Bone marrow (tissue), 2 donors: ENCODE results near the gene GRM1.

Experiments used
- DNase-seq, 2 donors: peaks; one replicate each; lab custom pipeline; 2025; lab: John Stamatoyannopoulos, UW

GRM1 gene

DNA sequence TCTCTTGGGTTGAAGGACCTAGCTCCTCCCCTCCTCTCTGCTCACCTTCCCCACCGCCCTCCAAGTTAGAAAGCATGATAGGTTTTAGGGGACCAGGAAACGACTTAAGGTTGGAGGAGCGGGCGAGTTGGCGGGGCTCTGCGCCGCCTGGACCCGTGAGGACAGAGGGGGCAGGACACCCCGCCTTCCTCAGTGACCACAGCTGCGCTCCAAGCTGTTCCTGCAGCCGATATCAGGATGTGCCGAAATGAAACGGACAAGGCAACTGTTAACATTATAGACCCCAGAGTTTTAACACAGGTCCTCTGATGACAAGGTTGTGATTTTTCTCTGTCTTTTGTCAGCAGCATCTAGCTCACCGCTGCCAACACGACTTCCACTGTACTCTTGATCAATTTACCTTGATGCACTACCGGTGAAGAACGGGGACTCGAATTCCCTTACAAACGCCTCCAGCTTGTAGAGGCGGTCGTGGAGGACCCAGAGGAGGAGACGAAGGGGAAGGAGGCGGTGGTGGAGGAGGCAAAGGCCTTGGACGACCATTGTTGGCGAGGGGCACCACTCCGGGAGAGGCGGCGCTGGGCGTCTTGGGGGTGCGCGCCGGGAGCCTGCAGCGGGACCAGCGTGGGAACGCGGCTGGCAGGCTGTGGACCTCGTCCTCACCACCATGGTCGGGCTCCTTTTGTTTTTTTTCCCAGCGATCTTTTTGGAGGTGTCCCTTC is at the start of gene GRM1:
TSS of gene GRM1 (plus strand) at position 212 of the 722 bp plus-strand sequence. CDS start at position 668, 456 bp downstream.
- DNase-seq: no peak

DNA sequence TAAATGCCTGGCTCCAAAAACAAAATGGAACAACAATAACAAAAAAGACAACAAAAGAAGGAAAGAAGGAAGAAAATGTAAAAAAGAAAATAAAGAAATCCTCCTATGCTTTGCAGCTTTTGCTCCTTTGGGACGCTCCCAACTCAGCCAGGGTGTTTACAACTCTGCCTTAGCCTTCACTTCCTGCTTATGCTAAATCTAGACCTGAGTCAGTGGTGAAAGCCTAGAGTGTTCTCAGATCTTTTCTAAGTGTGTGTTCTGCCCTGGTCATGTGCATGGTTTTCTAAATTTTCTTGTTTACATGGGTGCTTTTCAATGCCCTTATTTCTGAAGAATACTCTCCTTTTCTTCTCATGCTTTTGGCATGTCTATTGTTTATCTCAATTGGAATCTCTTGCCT is 19.5 kb upstream of the GRM1 start:
- DNase-seq: no peak

DNA sequence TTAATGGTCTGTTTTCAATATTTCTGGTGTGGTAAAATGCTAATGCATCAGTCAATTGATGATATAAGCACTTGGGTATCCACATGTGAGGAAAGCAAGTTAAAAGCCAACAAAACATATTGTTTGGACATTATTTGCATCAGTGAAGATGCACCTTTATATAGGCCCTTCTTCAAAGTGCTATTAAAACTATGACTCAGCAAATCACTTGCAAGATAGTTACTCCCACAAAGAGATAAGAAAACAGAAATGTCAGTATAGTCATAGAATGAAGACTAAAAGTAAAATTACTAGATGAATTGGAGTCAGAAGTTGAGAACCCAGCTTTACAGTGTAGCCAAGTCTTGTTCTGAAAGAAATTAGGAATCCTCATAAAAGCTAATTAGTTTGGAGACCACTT is 14.6 kb upstream of the GRM1 start:
- DNase-seq: no peak

DNA sequence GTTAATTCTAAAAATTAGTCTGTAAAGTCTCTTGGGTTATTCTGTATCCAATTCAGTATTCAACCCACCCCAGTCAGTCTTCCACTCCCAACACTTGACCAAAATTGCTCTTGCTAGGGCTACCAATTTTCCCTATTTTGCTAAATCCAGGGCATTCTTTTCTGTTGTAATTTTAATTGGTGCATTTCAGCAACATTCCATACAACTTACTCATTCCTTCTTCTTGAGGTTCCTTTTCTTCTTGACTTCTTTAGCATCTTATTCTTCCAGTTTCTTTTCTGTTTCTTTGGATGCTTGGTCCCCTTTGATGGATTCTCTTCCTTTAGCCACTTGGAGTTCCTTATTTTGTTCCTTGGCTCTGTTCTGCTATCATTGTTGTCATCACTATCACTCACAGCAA is 11.2 kb upstream of the GRM1 start:
- no peak for DNase-seq

DNA sequence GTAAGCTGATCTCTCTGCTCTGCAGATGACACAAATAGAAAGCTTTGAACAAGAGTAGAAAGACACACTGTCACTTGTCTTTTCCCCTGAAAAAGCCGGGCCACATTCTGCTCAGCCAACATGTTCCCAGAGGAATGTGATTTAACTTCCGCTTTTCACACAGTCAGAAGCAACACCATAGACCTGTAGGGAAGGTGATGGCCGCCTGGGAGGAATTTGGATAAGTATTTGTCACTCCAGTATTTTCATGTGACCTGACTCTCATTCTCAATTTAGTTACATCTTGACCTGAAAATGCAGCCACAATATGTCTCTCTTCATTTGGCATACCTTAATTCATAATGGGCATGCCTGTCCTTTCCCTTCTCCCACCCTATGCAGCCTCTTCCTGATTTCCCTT is 2.0 kb upstream of the GRM1 start:
- DNase-seq: no peak

DNA sequence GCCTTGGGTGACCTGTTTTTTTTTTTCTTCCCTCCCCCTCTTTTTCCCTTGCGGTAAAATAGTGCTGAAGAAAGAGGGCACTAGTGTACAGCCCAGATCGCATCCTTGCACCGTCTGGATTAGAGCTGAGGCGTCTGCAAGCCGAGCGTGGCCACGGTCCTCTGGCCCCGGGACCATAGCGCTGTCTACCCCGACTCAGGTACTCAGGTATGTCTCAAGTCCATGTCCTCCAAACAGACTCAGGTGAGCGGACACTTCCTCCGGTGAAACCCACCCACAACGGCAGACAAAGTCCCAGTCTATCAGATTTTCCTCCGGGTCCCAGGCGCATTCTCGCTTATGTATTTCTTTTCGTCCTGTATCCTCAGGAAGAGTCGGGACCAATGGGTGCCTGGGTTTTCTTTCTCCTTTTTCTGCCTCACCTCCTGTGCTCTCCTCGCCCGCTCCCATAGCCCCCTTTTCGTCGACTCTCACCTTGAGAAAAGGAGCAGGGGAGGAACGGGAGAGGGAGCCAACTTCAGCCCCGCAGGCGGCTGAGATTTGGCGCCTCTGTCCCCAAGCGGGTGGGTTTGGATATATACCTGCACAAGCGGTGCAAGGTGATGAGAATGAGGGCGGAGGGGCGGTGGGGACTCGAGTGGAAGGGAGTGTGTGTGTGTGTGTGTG is 1.1 kb upstream of the GRM1 start:
- DNase-seq: no peak

DNA sequence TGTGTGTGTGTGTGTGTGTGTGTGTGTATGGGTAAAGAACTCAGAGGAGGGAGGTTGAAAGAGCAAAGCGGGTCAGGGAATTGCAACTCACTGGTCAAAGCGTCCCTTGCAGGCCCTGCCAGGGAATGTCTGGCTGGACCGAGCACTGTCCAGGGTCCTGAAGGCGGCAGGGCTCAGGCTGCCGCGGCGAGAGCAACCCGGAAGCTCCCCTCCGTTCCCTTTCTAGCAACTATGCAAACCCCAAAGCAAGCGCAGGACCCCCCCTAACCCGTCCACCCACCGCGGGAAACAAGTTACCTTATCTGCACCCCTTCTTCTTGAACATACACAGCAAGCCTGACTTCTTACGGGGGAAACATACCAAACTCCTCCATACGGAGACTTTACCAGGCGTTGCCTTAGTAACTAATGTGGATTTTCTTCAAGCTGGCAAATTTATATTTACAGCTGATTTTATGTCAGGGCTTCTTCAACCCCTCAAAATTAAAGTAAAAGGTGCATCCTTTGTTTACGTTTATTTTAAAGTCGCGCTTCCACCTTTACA is 538 bp upstream of the GRM1 start:
- no peak for DNase-seq

DNA sequence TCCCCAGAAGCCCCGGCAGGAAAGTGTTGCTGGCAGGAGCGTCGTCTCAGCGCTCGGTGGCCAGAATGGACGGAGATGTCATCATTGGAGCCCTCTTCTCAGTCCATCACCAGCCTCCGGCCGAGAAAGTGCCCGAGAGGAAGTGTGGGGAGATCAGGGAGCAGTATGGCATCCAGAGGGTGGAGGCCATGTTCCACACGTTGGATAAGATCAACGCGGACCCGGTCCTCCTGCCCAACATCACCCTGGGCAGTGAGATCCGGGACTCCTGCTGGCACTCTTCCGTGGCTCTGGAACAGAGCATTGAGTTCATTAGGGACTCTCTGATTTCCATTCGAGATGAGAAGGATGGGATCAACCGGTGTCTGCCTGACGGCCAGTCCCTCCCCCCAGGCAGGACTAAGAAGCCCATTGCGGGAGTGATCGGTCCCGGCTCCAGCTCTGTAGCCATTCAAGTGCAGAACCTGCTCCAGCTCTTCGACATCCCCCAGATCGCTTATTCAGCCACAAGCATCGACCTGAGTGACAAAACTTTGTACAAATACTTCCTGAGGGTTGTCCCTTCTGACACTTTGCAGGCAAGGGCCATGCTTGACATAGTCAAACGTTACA is 817 bp downstream of the GRM1 start:
- DNase-seq: no peak

DNA sequence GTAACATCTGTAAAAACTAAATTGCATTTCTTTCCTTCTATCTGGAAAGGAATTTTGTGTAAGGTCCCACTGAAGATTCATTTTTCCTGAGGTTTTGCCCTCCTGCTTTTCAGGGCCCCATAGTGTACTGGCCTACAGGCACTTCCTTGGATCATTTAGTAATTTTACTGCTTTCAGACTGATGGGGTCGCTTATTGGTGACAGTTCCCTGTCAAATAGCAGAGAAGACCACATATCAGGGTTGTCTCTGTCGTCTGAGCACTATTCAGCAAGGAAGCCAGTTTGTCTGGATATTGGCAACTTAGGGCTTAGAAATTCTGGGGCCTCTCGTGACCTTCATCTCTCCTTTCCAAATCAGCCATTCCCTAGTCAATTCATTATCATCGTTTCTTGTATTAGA is 3.5 kb downstream of the GRM1 start:
- no peak for DNase-seq

DNA sequence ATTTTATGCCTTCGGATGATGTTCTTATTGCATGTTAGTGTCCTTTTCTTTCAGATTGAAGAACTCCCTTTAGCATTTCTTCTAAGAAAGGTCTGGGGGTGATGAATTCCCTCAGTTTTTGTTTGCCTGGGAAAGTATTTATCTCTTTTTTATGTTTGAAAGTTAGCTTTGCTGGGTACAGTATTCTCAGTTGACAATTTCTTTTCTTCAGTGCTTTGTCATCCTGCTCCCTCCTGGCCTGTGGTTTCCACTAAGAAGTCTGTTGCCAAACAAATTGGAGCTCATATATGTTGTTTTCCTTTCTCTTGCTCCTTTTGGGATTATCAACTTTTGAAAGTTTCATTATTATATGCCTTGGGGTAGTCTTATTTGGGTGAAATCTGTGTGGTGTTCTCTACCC is 11.5 kb downstream of the GRM1 start:
- DNase-seq: no peak

DNA sequence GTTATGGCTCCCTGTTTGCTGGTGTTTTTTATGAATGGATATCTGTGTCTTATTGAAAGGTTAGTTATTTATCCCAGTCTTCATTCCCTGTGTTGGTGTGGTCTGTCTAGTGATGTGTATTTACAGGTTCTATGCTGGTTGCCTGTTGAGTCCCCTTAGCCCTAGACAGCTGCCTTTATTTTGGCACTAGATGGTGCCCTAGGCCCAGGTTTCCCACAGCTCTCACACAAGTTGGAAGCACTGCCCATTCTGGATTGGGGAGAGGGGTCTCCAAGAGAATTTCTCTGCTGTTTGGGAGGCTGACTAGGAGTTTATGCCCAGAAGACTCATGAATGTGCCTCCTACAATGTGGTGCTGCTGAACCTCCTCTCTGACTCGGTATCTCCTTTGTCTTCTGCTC is 12.4 kb downstream of the GRM1 start:
- DNase-seq: no peak

DNA sequence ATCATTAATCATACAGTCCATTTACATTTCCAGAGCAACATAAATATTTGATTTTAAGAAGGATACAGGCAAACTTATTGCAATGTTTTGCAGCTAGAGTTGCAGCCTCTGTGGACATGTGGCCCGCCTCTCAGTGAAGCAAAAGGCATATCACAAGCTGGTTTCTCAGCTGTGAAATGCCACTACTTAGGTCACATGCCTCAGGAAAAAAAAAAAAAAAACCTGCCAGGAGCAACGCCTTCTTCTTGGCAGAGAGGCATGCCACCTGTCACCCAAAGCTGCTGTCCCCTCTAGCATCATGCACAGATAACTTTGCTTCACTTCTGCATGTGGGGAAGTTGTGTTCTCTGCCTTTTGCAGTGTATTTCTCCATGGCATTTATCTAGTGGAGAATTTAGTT is 18.5 kb downstream of the GRM1 start:
- DNase-seq: no peak

DNA sequence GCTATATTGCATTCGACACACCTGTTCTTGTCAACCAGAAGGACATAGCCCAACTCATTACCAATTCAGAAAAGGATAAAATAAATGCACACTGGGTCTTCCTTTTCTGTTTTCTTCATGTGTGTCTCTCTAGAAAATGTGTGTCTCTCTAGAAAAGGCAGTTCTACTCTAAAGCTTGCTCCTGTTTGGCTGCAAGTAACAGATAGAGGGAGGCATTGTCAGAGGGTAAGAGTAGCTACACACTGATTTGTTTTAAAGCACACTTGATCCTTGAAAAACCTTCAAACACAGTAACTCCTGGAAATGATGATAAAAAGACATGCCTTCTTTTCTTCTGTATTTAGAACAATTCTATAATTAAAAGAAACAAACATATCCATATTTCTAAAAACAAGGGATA is 21.3 kb downstream of the GRM1 start:
- no peak for DNase-seq

DNA sequence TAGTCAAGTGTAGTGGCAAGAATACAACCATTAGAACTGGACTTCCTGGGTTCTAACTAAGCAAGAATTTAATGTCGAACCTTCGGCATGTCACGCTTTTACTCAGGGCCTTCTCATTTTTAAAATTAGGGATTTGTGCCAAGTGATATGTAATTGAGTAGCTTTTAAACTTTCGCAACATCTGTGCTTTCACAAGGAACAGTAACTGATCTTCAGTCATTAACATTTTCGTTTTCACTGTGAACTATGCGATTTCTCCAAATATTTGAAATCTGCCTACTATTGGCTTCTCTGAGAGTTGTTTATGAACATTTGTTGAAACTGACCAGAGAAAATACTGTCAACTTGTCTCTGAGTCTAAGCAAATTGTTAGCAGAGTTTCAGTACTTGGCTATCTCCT is 27.6 kb downstream of the GRM1 start:
- no peak for DNase-seq

DNA sequence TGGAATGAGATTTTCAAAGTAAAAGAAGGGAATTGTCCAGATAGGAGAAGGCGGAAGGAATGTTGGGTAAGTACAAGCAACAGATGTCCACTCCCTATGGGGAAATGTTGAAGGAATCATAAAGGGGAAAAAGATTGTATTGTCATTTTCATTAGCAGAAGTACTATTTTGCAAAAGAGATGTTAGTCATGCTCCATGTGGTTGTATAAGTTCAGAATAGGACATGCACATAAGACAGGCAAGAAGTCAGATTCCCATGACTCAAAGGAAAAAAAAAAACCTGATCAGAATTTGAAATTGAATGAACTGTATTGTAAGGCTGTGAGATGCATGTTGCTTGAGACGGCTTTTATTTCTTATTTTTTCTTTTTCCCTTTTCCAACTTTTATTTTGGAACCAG is 36.8 kb downstream of the GRM1 start:
- DNase-seq: no peak

DNA sequence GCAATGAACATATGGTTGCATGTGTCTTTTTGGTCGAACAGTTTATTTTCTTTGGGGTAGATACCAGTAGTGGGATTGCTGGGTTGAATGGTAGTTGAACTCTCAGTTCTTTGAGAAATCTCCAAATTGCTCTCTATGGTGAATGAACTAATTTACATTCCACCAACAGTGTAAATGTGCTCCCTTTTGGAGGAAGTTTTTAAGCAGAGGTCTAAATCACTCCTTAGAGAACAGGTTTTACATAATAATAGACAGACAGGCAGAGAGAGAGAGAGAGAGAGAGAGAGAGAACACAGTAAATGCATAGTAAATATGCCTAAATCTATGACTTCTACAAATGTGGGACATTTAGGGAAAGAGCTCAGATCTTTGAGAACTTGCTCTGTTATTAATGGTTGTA is 37.6 kb downstream of the GRM1 start:
- DNase-seq: no peak

DNA sequence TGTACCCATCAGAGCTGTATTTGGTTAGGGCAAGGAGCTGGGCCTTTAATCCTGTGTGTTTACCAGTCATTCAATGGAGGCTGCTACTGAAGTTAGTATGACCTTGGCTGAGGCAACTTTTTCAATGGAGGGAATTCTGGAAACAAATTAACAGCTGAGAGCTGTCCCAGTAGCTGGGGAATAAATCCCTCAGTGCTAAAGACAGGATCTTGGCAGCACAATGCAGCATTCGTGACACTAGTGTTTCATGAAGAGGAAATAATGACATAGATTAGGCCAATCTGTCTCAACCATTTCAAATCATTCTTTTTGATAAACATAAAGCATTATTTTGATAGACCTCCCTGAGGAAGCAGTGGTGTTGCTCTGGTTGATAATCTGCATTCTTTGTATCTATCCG is 42.9 kb downstream of the GRM1 start:
- DNase-seq: no peak

DNA sequence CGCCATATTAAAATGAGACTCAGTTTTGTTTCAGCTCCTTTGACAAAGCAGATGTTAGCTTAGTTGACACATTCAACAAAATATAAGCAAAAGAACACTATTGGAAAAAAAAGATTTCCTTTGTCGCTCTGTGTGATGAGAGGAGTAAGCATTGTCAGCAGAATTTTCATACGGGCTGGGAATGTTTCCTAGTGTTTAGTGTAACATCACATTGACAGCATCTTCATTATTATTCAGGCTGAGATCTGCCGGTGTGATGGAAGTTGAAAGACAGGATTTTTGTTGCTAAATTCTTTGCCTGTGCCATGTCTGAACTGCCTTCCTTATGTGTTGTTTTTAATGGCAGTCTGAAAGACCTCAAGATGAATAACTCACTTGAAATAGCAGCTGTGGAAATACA is 49.1 kb downstream of the GRM1 start:
- DNase-seq: no peak

DNA sequence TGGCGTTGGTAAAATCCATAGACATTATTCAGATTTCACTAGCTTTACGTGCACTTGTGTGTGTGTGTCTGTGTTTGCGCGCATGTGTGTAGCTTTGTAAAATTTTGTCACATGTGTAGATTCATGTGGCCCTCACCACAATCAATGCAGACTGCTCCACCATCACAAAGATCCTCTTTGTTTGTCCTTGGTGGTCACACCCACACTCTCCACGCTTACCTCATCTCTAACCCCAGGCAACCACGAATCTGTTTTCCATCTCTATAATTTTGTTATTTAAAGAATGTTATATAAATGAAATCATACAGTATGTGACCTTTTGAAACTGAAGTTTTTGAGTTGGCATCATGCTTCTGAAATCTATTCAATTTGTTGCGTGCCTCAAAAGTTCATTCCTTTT is 58.5 kb downstream of the GRM1 start:
- DNase-seq: no peak

DNA sequence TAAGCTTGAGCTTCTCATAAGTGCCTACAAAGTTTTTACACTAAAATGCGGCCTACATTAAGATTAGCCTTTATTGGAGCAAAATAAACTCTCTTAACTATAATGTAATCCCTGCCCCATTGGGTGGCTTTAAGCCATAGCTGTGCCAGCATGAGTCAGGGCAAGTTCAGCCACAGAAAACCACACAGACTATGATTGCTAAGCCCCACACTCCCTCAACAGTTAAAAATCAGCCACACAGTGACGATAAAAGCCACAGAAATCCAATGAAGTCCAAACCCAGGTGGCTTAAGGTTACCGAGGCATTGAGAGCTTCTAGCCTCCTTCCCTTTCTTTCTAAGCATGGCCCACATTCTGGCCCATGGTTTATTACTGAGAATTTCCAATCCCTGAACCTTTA is 61.6 kb downstream of the GRM1 start:
- no peak for DNase-seq

DNA sequence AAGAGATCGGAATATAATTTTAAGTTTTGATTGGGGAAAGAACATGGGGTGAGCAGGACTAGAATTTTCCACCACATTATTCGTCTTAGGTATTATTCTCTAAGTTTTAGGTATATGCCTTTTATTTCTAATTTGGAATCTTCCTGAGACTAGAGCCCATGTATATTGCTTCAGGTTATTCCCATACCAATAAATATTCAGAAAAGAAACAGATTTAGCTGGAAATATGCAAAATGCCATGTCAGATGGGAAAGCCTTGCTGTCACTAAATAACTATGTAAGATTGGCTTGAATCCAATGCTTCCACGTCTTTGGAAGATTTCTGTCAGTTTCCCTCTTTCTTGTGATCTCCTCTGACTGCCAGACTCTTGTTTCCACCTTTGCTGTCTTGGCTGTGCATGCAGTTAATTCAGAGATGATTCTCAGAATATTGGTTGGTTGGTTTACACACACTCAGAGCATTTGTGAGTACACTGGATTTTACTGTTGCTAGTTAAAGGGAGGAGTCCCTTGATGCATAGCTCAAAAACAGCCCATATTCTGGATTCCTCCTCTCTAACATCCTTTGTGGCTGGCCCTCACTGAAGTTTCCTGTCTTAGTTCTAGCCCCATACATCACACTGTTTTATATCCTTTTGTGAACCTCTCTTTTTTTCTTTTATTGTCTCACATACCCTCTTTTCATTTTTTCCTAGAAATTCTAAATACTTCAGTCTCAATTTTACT is 64.3 kb downstream of the GRM1 start:
- DNase-seq: no peak

DNA sequence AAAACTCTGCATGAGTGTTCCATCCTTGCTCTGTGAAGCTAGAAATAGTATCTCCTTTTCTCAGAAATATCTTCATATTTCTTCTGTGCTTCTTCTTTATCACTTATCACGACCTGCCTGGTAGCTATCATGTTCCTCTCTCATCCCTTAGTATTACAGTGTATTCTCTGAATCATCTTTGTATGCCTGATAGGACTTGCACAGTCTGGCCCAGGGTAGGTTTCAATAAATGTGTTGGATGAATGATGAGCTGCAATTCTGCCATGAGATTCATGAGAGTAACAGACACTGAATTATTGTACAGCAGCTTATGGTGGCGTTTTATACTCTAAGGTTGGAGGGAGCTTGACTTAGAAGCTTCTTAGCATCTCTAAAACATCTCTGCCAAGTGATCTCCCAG is 66.6 kb downstream of the GRM1 start:
- DNase-seq: no peak

DNA sequence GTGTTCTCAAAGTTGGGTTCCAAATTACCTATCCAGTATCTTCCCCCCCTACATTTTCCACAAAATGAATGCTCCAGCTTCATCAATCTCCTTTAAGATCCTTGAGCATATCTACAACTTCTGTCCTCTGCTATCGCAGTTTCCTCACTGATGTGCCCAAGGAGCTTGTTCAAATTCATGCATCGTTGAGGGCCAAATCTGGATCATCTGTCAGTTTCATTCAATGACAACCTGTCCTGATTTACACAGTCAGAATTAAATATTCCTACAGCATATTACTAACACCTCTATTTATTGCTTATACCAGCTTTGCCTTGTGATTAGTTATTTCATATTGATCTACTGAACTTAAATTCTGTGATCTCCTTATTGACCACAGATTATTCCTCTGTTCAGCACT is 68.7 kb downstream of the GRM1 start:
- DNase-seq: no peak
